ENCODE results near the gene SRC. TPM values are rescaled to one million over a fixed set of nuclear protein-coding genes. Genes with fewer than 3 reads are reported as not detected.

Gene SRC
- total RNA-seq, 1 donor from 2014 or later = 7.8 TPM

DNA sequence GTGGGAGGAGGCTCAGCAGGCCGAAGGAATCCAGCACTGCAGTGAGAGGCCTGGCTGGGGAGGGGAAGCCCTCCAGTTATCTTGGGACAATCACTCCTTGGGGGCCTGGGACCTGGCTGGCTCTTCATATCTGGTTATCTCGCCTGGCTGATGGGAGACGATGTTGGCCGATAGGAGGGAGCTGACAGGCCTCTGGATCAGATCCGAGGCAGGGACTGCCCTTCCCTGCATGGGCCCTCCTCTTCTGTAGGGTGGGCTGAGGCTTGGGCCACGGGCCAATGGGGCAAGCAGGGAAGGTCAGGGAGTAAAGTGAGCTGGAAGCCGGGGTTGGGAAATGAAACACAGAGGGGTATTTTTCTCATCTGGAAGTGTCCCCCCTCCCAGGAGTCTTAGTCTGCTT is 31.3 kb upstream of the SRC start:
- Histone ChIP-seq H3K9ac (ENCODE audit: low read depth in 1 of 3, low read length in 3 of 3) (peak overlapping the region; percentile 20 to 59 (median 57)), H3K27ac (ENCODE audit: low read depth, low read length) (peak overlapping the region; percentile 49), H3K9me3 (ENCODE audit: control insufficient read depth in 3 of 3, low read length in 3 of 3) (no peaks in the 10 kb centered on the region), H3K36me3 (ENCODE audit: control insufficient read depth in 3 of 3, insufficient read depth in 3 of 3, low read length in 3 of 3) (peaks cover 30 to 40% (median 33%) of the 10 kb centered on the region in 3 donors), H3K4me3 (ENCODE audit: low read length in 3 of 3) (no peak overlapping the region), H3K4me1 (ENCODE audit: control insufficient read depth in 3 of 3, insufficient read depth in 3 of 3, low read length in 3 of 3) (peaks cover 19 to 30% (median 24%) of the 10 kb centered on the region in 3 donors), H3K27me3 (ENCODE audit: control insufficient read depth in 3 of 3, insufficient read depth in 3 of 3, low read length in 3 of 3) (no peaks in the 10 kb centered on the region)

- no peak overlapping the region for H3K4me3 ChIP-seq (ENCODE audit: low read length in 3 of 3)
- no peaks in the 10 kb centered on the region for H3K9me3 ChIP-seq (ENCODE audit: control insufficient read depth in 3 of 3, low read length in 3 of 3)
- peak overlapping the region in 2 of 3 donors; percentile 28 to 32 for H3K9ac ChIP-seq (ENCODE audit: low read depth in 1 of 3, low read length in 3 of 3)
- H3K27me3 ChIP-seq (ENCODE audit: control insufficient read depth in 3 of 3, insufficient read depth in 3 of 3, low read length in 3 of 3) = no peaks in the 10 kb centered on the region
- peaks cover 19 to 30% (median 24%) of the 10 kb centered on the region in 3 donors for H3K4me1 ChIP-seq (ENCODE audit: control insufficient read depth in 3 of 3, insufficient read depth in 3 of 3, low read length in 3 of 3)
- peaks cover 27 to 37% (median 31%) of the 10 kb centered on the region in 3 donors for H3K36me3 ChIP-seq (ENCODE audit: control insufficient read depth in 3 of 3, insufficient read depth in 3 of 3, low read length in 3 of 3)
- H3K27ac ChIP-seq (ENCODE audit: low read depth, low read length) = peak overlapping the region; percentile 49
Observed at GRCh38 chr20:37315021-37315451, 30.9 kb upstream of the SRC start.

DNA sequence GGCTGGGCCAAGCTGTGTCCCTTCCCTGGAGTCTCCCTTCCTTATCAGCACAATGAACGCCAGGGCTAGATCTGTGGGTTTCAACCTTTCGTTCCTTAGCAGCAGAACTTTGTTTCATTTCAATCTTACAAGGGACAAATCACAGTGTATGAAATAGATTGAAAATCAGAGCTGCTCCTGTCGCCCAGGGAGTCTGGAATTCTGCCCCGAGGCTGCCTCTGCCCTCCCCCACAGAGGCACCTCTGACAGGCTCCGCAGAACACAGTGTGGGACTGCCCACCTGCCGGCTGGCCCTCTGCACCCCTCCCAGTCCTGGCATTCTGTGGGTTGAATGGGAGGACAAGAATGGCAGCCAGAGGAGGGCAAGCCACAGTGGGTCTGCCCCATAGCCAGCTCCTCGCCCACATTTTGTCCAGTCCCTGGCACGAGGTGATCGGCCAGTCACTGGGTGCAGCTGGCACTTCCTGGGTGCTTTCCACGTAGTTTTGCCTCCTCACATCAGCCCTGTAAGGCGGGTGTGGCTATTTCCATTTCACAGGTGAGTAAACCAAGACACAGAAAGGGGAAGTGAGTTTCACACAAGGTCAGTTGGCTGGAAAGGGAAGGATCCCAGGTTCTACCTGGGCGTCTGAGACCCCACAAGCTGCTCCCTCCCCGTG is 30.4 kb upstream of the SRC start:
- Histone ChIP-seq H3K9me3 (ENCODE audit: control insufficient read depth in 3 of 3, low read length in 3 of 3) (no peaks in the 10 kb centered on the region), H3K36me3 (ENCODE audit: control insufficient read depth in 3 of 3, insufficient read depth in 3 of 3, low read length in 3 of 3) (peaks cover 23 to 32% (median 25%) of the 10 kb centered on the region in 3 donors), H3K27me3 (ENCODE audit: control insufficient read depth in 3 of 3, insufficient read depth in 3 of 3, low read length in 3 of 3) (no peaks in the 10 kb centered on the region), H3K9ac (ENCODE audit: low read depth in 1 of 3, low read length in 3 of 3) (peak overlapping the region; percentile 28 to 51 (median 32)), H3K27ac (ENCODE audit: low read depth, low read length) (peak overlapping the region; percentile 49), H3K4me1 (ENCODE audit: control insufficient read depth in 3 of 3, insufficient read depth in 3 of 3, low read length in 3 of 3) (peaks cover 19 to 30% (median 24%) of the 10 kb centered on the region in 3 donors), H3K4me3 (ENCODE audit: low read length in 3 of 3) (no peak overlapping the region)

DNA sequence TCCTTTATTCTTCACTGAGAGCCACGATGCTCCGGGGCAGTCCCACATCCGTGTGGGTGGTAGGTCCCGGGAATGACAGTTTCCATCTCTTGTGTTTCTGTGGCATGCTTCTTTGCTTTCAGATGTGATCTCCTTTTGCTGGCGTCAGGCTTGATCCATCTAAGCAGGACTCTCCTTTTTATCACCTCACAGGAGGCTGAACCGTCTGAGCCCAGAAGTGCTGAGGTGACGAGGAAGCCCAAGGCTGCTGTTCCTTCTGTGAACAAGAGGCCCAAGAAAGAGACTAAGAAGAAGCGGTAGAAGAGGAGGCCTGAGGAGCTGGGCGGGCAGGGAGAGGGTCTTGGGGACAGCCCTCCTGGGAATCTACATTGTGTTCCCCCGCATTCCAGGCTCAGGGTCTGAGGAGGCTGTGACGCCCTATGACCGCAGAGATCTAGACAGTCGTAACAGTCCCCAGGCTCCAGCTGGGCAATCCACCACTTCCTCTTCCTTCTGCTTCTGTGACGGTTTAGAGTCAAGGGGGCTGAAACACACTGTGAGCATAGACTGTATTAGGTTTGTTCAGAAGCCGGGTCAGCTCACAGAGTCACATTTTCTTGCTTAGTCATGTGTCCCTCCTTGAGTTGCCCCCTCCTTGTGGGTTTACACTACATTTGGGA is 29.7 kb upstream of the SRC start:
- H3K4me1 ChIP-seq (ENCODE audit: control insufficient read depth in 3 of 3, insufficient read depth in 3 of 3, low read length in 3 of 3) = peaks cover 19 to 30% (median 24%) of the 10 kb centered on the region in 3 donors
- H3K9ac ChIP-seq (ENCODE audit: low read depth in 1 of 3, low read length in 3 of 3) = peak overlapping the region in 1 of 3 donors; percentile 51
- H3K36me3 ChIP-seq (ENCODE audit: control insufficient read depth in 3 of 3, insufficient read depth in 3 of 3, low read length in 3 of 3) = peaks cover 23 to 29% (median 25%) of the 10 kb centered on the region in 3 donors
- H3K9me3 ChIP-seq (ENCODE audit: control insufficient read depth in 3 of 3, low read length in 3 of 3) = no peaks in the 10 kb centered on the region
- H3K27ac ChIP-seq (ENCODE audit: low read depth, low read length) = no peak overlapping the region
- no peaks in the 10 kb centered on the region for H3K27me3 ChIP-seq (ENCODE audit: control insufficient read depth in 3 of 3, insufficient read depth in 3 of 3, low read length in 3 of 3)
- no peak overlapping the region for H3K4me3 ChIP-seq (ENCODE audit: low read length in 3 of 3)

- H3K9ac ChIP-seq (ENCODE audit: low read depth in 1 of 3, low read length in 3 of 3) = no peak overlapping the region
- H3K36me3 ChIP-seq (ENCODE audit: control insufficient read depth in 3 of 3, insufficient read depth in 3 of 3, low read length in 3 of 3) = peaks cover 23 to 29% (median 24%) of the 10 kb centered on the region in 3 donors
- peaks cover 19 to 30% (median 24%) of the 10 kb centered on the region in 3 donors for H3K4me1 ChIP-seq (ENCODE audit: control insufficient read depth in 3 of 3, insufficient read depth in 3 of 3, low read length in 3 of 3)
- H3K27ac ChIP-seq (ENCODE audit: low read depth, low read length) = no peak overlapping the region
- no peak overlapping the region for H3K4me3 ChIP-seq (ENCODE audit: low read length in 3 of 3)
- no peaks in the 10 kb centered on the region for H3K9me3 ChIP-seq (ENCODE audit: control insufficient read depth in 3 of 3, low read length in 3 of 3)
- no peaks in the 10 kb centered on the region for H3K27me3 ChIP-seq (ENCODE audit: control insufficient read depth in 3 of 3, insufficient read depth in 3 of 3, low read length in 3 of 3)
Observed at GRCh38 chr20:37316775-37317170, 29.2 kb upstream of the SRC start.

GRCh38 chr20:37317316-37317715 is 28.6 kb upstream of the SRC start:
- H3K36me3 ChIP-seq (ENCODE audit: control insufficient read depth in 3 of 3, insufficient read depth in 3 of 3, low read length in 3 of 3) = peaks cover 19 to 27% (median 23%) of the 10 kb centered on the region in 3 donors
- H3K9ac ChIP-seq (ENCODE audit: low read depth in 1 of 3, low read length in 3 of 3) = no peak overlapping the region
- no peak overlapping the region for H3K27ac ChIP-seq (ENCODE audit: low read depth, low read length)
- no peaks in the 10 kb centered on the region for H3K27me3 ChIP-seq (ENCODE audit: control insufficient read depth in 3 of 3, insufficient read depth in 3 of 3, low read length in 3 of 3)
- H3K4me3 ChIP-seq (ENCODE audit: low read length in 3 of 3) = no peak overlapping the region
- H3K4me1 ChIP-seq (ENCODE audit: control insufficient read depth in 3 of 3, insufficient read depth in 3 of 3, low read length in 3 of 3) = peaks cover 19 to 30% (median 22%) of the 10 kb centered on the region in 3 donors
- no peaks in the 10 kb centered on the region for H3K9me3 ChIP-seq (ENCODE audit: control insufficient read depth in 3 of 3, low read length in 3 of 3)

DNA sequence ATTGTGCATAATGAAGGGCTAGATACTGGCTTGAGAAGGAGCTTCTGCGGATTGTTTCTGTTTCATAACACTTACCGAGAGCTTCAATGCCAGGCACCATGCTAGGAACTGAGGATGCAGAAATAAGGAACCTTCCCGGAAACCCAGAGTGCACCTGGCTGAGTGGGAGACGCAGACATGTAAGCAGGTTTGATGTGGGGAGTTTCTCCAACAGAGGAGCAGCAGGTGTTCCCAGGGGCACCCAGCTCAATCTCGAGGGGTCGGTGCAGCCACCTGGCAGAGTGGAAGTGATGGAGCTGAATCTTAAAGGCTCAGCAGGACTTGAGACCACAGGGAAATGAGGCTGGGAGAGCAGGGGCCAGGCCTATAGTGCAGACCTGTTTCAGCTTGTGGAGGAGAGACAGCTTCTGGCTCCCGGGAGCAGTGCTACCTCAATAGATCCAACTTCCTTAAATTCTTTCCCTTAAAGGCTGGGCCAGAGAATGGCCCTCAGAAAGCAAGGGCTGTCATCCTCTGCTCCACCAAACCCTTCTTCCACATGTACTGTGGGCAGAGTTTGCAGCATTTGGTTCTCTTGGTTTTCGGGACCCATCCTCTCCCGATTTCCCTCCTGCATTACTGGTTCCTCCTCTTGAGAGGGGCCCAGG is 27.8 kb upstream of the SRC start:
- peaks cover 19 to 30% (median 22%) of the 10 kb centered on the region in 3 donors for H3K4me1 ChIP-seq (ENCODE audit: control insufficient read depth in 3 of 3, insufficient read depth in 3 of 3, low read length in 3 of 3)
- H3K4me3 ChIP-seq (ENCODE audit: low read length in 3 of 3) = no peak overlapping the region
- H3K27ac ChIP-seq (ENCODE audit: low read depth, low read length) = no peak overlapping the region
- peaks cover 18 to 27% (median 23%) of the 10 kb centered on the region in 3 donors for H3K36me3 ChIP-seq (ENCODE audit: control insufficient read depth in 3 of 3, insufficient read depth in 3 of 3, low read length in 3 of 3)
- no peaks in the 10 kb centered on the region for H3K9me3 ChIP-seq (ENCODE audit: control insufficient read depth in 3 of 3, low read length in 3 of 3)
- H3K27me3 ChIP-seq (ENCODE audit: control insufficient read depth in 3 of 3, insufficient read depth in 3 of 3, low read length in 3 of 3) = no peaks in the 10 kb centered on the region
- H3K9ac ChIP-seq (ENCODE audit: low read depth in 1 of 3, low read length in 3 of 3) = no peak overlapping the region

GRCh38 chr20:37319151-37319671 is 26.7 kb upstream of the SRC start:
- no peaks in the 10 kb centered on the region for H3K27me3 ChIP-seq (ENCODE audit: control insufficient read depth in 3 of 3, insufficient read depth in 3 of 3, low read length in 3 of 3)
- H3K4me1 ChIP-seq (ENCODE audit: control insufficient read depth in 3 of 3, insufficient read depth in 3 of 3, low read length in 3 of 3) = peaks cover 14 to 23% (median 15%) of the 10 kb centered on the region in 3 donors
- no peak overlapping the region for H3K27ac ChIP-seq (ENCODE audit: low read depth, low read length)
- H3K4me3 ChIP-seq (ENCODE audit: low read length in 3 of 3) = no peak overlapping the region
- H3K36me3 ChIP-seq (ENCODE audit: control insufficient read depth in 3 of 3, insufficient read depth in 3 of 3, low read length in 3 of 3) = peaks cover 15 to 27% (median 23%) of the 10 kb centered on the region in 3 donors
- no peaks in the 10 kb centered on the region for H3K9me3 ChIP-seq (ENCODE audit: control insufficient read depth in 3 of 3, low read length in 3 of 3)
- H3K9ac ChIP-seq (ENCODE audit: low read depth in 1 of 3, low read length in 3 of 3) = no peak overlapping the region

GRCh38 chr20:37323985-37324384 is 22.0 kb upstream of the SRC start:
- Histone ChIP-seq H3K4me1 (ENCODE audit: control insufficient read depth in 3 of 3, insufficient read depth in 3 of 3, low read length in 3 of 3) (no peaks in the 10 kb centered on the region), H3K4me3 (ENCODE audit: low read length in 3 of 3) (no peak overlapping the region), H3K9ac (ENCODE audit: low read depth in 1 of 3, low read length in 3 of 3) (no peak overlapping the region), H3K9me3 (ENCODE audit: control insufficient read depth in 3 of 3, low read length in 3 of 3) (no peaks in the 10 kb centered on the region), H3K27me3 (ENCODE audit: control insufficient read depth in 3 of 3, insufficient read depth in 3 of 3, low read length in 3 of 3) (no peaks in the 10 kb centered on the region), H3K27ac (ENCODE audit: low read depth, low read length) (no peak overlapping the region), H3K36me3 (ENCODE audit: control insufficient read depth in 3 of 3, insufficient read depth in 3 of 3, low read length in 3 of 3) (no peaks in the 10 kb centered on the region)

Measured in skeletal muscle tissue (tissue), 4 donors.